ENCODE results near the gene CTH.

DNA sequence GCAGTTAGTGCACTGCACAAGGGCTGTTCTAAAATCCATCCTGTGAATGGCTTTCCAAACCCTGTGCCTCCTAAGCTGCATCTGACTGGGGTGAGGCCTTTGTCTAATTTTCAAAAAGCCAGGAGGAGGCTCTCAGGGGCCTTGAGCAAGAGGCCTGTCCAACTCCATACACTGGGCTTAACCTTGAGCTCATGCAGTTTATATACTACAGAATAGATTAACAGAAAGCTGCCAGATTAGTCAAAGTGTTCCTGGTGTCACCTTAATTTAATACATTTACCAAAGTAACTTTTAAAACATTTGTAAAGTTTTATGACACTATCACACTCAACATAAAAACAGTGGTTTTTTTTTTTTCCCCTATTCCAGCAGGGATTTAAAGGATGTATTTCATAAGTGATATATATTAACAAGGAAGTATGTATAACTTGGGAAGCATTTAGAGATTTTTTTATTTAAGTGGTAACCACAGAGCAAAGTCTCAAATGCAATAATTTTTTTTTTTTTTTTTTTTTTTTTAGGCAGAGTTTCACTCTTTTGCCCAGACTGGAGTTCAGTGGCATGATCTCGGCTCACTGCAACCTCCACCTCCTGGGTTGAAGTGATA lies 23.3 kb downstream of the CTH start:
- TF ChIP-seq, protein P1, sequence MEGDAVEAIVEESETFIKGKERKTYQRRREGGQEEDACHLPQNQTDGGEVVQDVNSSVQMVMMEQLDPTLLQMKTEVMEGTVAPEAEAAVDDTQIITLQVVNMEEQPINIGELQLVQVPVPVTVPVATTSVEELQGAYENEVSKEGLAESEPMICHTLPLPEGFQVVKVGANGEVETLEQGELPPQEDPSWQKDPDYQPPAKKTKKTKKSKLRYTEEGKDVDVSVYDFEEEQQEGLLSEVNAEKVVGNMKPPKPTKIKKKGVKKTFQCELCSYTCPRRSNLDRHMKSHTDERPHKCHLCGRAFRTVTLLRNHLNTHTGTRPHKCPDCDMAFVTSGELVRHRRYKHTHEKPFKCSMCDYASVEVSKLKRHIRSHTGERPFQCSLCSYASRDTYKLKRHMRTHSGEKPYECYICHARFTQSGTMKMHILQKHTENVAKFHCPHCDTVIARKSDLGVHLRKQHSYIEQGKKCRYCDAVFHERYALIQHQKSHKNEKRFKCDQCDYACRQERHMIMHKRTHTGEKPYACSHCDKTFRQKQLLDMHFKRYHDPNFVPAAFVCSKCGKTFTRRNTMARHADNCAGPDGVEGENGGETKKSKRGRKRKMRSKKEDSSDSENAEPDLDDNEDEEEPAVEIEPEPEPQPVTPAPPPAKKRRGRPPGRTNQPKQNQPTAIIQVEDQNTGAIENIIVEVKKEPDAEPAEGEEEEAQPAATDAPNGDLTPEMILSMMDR (IDR thresholded peaks at IDR 0.05) = no peak
- TF ChIP-seq POLR2A (IDR thresholded peaks at IDR 0.05; ENCODE audit: low read length) (no peak), CBX8 (IDR thresholded peaks at IDR 0.05) (no peak), RAD21 (conservative IDR thresholded peaks at IDR 0.05 in 1 of 2, IDR thresholded peaks at IDR 0.05 in 1 of 2) (no peak)
